HAP-1 (cell line): ENCODE data around the gene TUBGCP3.

Experiments used
- DNase-seq, 2 experiments: peaks; one replicate each; pipeline ENCODE4 v3.0.0-alpha.2; 2016 to 2020; ENCODE audit warnings: low spot score in 2 of 2
- H3K27me3 ChIP-seq: fragments of 250-450 bp; sonication (Bioruptor Pico); 2 replicates; pipeline ENCODE4 v1.5.1; 2020; ENCODE audit warnings: low read depth, mild to moderate bottlenecking, moderate library complexity
- H3K36me3 ChIP-seq: fragments of 250-450 bp; sonication (Bioruptor Pico); replicated peaks from 2 replicates; pipeline ENCODE4 v1.5.1; 2020; ENCODE audit warnings: mild to moderate bottlenecking
- H3K4me1 ChIP-seq: fragments of 250-450 bp; sonication (Bioruptor Pico); 2 replicates; pipeline ENCODE4 v1.5.1; 2020; ENCODE audit warnings: mild to moderate bottlenecking
- H3K4me3 ChIP-seq: fragments of 250-450 bp; sonication (Bioruptor Pico); 2 replicates; pipeline ENCODE4 v1.5.1; 2020; ENCODE audit warnings: mild to moderate bottlenecking, moderate library complexity
- H3K9me3 ChIP-seq: fragments of 250-450 bp; sonication (Bioruptor Pico); 2 replicates; pipeline ENCODE4 v1.5.1; 2020; ENCODE audit warnings: mild to moderate bottlenecking, moderate library complexity
- in situ Hi-C: fragments of 300-500 bp; cut with MboI; formaldehyde crosslinking; loops from 3 replicates; pipeline ENCODE4 v1.14.3; 2020; ENCODE audit warnings: low sequenced_read_pairs, inconsistent platforms, mixed read lengths

TUBGCP3 gene

GRCh38 chr13:112466132-112467058 lies 121.6 kb downstream of the TUBGCP3 start:
- H3K4me3 ChIP-seq, result no peak overlapping the region
- in situ Hi-C loops, result no loop called here
- no peaks in the 10 kb centered on the region for H3K27me3 ChIP-seq
- no peak for DNase-seq
- no peaks in the 10 kb centered on the region for H3K4me1 ChIP-seq
- no peaks in the 10 kb centered on the region for H3K36me3 ChIP-seq
- H3K9me3 ChIP-seq, result no peaks in the 10 kb centered on the region

- Histone ChIP-seq H3K4me3 (no peak overlapping the region), H3K4me1 (no peaks in the 10 kb centered on the region), H3K9me3 (no peaks in the 10 kb centered on the region), H3K27me3 (no peaks in the 10 kb centered on the region), H3K36me3 (no peaks in the 10 kb centered on the region)
- in situ Hi-C loops, result no loop called here
- DNase-seq, result no peak
Observed at GRCh38 chr13:112465251-112466131, 122.5 kb downstream of the TUBGCP3 start.

- Histone ChIP-seq H3K4me3 (no peak overlapping the region), H3K36me3 (no peaks in the 10 kb centered on the region), H3K27me3 (no peaks in the 10 kb centered on the region), H3K4me1 (no peaks in the 10 kb centered on the region), H3K9me3 (no peaks in the 10 kb centered on the region)
- in situ Hi-C loops, result no loop called here
- DNase-seq, result no peak
Observed at GRCh38 chr13:112464720-112465119, 123.2 kb downstream of the TUBGCP3 start.

- in situ Hi-C loops, result no loop called here
- Histone ChIP-seq H3K27me3 (no peaks in the 10 kb centered on the region), H3K36me3 (no peaks in the 10 kb centered on the region), H3K9me3 (no peaks in the 10 kb centered on the region), H3K4me3 (no peak overlapping the region), H3K4me1 (no peaks in the 10 kb centered on the region)
- DNase-seq, result no peak
Observed at GRCh38 chr13:112462408-112462807, 125.5 kb downstream of the TUBGCP3 start.

- H3K4me1 ChIP-seq, result no peaks in the 10 kb centered on the region
- no peak overlapping the region for H3K4me3 ChIP-seq
- no peak for DNase-seq
- H3K9me3 ChIP-seq, result no peaks in the 10 kb centered on the region
- no peaks in the 10 kb centered on the region for H3K36me3 ChIP-seq
- in situ Hi-C loops, result no loop called here
- H3K27me3 ChIP-seq, result no peaks in the 10 kb centered on the region
Observed at GRCh38 chr13:112457485-112457884, 130.5 kb downstream of the TUBGCP3 start.

GRCh38 chr13:112457081-112457480 lies 130.9 kb downstream of the TUBGCP3 start:
- Histone ChIP-seq H3K36me3 (no peaks in the 10 kb centered on the region), H3K9me3 (no peaks in the 10 kb centered on the region), H3K4me3 (no peak overlapping the region), H3K27me3 (no peaks in the 10 kb centered on the region), H3K4me1 (no peaks in the 10 kb centered on the region)
- in situ Hi-C loops, result no loop called here
- no peak for DNase-seq

GRCh38 chr13:112456138-112457056 lies 131.6 kb downstream of the TUBGCP3 start:
- H3K9me3 ChIP-seq, result no peaks in the 10 kb centered on the region
- no peaks in the 10 kb centered on the region for H3K27me3 ChIP-seq
- in situ Hi-C loops, result no loop called here
- no peaks in the 10 kb centered on the region for H3K36me3 ChIP-seq
- no peak for DNase-seq
- no peak overlapping the region for H3K4me3 ChIP-seq
- no peaks in the 10 kb centered on the region for H3K4me1 ChIP-seq

GRCh38 chr13:112455476-112456059 lies 132.4 kb downstream of the TUBGCP3 start:
- no peaks in the 10 kb centered on the region for H3K9me3 ChIP-seq
- H3K36me3 ChIP-seq, result no peaks in the 10 kb centered on the region
- H3K4me3 ChIP-seq, result no peak overlapping the region
- H3K27me3 ChIP-seq, result no peaks in the 10 kb centered on the region
- DNase-seq, result no peak
- H3K4me1 ChIP-seq, result no peaks in the 10 kb centered on the region
- in situ Hi-C loops, result no loop called here

GRCh38 chr13:112454648-112455334 lies 133.2 kb downstream of the TUBGCP3 start:
- H3K36me3 ChIP-seq, result no peaks in the 10 kb centered on the region
- DNase-seq, result no peak
- no peaks in the 10 kb centered on the region for H3K4me1 ChIP-seq
- no peaks in the 10 kb centered on the region for H3K9me3 ChIP-seq
- in situ Hi-C loops, result no loop called here
- H3K27me3 ChIP-seq, result no peaks in the 10 kb centered on the region
- no peak overlapping the region for H3K4me3 ChIP-seq

- Histone ChIP-seq H3K27me3 (no peaks in the 10 kb centered on the region), H3K4me1 (no peaks in the 10 kb centered on the region), H3K4me3 (no peak overlapping the region), H3K36me3 (no peaks in the 10 kb centered on the region), H3K9me3 (no peaks in the 10 kb centered on the region)
- no peak for DNase-seq
- in situ Hi-C loops, result no loop called here
Observed at GRCh38 chr13:112453874-112454647, 133.9 kb downstream of the TUBGCP3 start.

GRCh38 chr13:112453207-112453829 lies 134.6 kb downstream of the TUBGCP3 start:
- in situ Hi-C loops, result no loop called here
- DNase-seq, result no peak
- no peaks in the 10 kb centered on the region for H3K4me1 ChIP-seq

More at GRCh38 chr13:112453207-112453829, 134.6 kb downstream of the TUBGCP3 start:
- Histone ChIP-seq H3K4me3 (no peak overlapping the region), H3K9me3 (no peaks in the 10 kb centered on the region), H3K36me3 (no peaks in the 10 kb centered on the region), H3K27me3 (no peaks in the 10 kb centered on the region)
